Stimulated activated naive CD8-positive, alpha-beta T cell treated with anti-CD3 and anti-CD28 coated beads, Interleukin-15, Interleukin-2, amounts not matched to agents 100 U/mL and 50 U/mL, for 24 hours (primary cell): ENCODE results near the gene SZRD1.
A peak's percentile ranks its signal among the peaks of the same experiment; 100 is the strongest.

Source experiments
- ATAC-seq: fragments of 150-1000 bp; cut with Tn5 transposase; one replicate; pipeline ENCODE4 v1.10.0; 2021
- DNase-seq: peaks from one replicate; pipeline ENCODE4 v3.0.0; 2021

SZRD1 gene

DNA sequence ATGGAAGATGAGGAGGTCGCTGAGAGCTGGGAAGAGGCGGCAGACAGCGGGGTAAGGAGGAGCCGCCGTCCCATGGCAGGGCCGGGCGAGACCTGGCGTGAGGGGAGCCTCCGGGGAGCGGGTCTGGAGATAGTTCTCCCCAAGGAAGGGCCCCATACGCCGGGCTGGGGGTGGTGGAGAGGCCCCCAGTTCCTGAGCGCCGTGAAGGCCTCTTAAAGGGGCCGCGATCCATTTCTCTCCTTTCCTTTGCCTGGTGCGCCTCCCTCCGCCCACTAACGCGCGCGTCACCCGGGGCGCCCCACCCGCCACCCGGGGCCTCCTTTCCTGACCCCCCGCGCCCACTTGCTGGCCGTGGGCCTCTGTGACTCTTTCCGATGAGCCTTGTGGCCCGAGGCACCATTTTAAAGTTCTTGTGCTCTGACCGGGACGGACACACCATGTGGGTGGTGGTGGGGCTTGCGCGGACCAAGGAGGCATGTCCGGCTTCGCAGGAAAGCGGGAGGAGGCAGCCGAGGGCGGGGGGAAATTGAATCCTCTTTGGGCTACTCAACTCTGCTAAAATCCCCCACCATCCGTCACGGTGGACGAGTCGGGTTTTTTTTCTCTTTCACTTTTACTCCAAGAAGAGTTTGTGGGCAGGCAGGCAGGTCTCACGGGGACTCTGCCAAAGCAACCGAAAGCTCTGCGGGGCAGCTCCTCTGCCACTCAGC, 371 bp downstream of the SZRD1 start:
- DNase-seq (peak; percentile 88), ATAC-seq (peak; percentile 75)

DNA sequence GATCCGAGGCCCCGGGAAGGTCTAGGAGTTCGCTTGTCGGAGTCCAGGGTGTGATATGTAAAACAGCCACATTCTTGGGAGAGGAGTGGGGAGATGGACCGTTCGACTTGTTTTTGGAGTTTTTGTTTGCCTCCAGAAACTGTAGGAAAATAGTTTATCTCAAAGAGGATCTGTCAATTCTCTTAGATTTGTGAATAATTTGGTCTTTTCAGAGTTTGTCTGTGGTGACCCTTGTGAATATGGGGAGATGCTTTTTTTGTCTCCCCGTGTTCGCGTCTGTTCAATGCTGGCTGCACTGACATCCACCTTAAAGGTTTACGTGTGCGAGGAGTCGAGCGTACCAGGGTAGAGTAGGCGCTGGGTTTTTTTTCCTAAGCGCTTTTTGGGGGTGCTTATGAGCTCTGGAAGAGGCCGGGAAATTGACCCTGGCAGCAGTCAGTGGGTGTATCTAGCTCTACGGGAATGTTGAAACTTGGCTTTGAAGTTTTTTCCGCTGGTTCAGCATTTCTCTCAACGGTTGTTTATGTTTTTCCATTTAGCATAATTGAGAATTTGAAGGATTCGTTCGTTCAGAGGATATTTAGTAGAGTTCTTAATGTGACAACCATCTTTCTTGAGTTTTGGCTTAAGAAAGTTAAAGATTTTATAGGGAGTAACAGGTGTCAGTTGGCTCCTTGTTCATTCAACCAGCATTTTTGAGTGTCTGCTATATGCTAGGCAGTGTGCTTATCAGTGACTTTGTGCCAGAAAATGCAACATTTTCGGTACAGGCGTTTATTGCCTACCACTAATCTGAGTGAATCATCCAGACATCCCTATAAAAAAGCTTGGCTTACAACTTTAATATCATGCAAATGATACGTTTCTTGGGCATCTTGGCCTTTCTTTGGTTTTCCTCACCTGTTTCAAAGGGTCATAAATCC, 1.2 kb downstream of the SZRD1 start:
- DNase-seq, result no peak

DNA sequence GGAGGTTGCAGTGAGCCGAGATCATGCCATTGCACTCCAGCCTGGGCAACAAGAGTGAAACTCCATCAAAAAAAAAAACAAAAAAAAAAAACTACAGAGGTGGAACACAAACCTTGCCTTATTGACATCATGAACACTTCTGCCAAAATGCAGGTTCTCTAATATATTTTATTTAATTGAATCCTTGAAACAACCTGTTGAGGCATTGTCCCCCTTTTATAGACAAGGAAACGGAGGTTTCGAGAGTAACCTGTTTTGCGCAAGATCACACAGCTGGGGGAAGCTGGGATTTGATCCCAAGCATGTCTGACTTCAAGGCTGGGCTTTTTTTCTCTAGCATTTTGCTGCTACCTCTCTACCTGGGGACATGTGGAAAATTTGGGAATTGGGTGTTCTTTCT, 2.8 kb downstream of the SZRD1 start:
- no peak for DNase-seq
- no peak for ATAC-seq

More for the DNA sequence above, 1.2 kb downstream of the SZRD1 start:
- no peak for ATAC-seq

DNA sequence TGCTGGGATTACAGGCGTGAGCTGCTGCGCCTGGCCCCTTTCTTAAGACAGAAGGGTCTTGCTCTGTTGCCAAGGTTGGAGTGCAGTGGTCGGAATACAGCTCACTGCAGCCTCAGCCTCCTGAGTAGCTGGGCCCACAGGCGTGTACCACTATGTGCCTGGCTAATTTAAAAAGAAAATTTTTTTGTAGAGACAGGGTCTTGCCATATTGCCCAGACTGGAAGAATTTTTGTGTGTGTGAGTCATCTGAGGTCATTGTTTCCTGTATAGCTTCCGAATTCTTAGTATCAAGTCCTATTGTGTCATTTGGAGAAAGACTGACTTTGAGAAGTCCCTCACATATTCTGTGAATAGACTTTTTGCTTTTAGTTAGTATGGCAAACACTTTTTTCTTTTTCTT, 4.7 kb downstream of the SZRD1 start:
- ATAC-seq (peak; percentile 5), DNase-seq (no peak)

DNA sequence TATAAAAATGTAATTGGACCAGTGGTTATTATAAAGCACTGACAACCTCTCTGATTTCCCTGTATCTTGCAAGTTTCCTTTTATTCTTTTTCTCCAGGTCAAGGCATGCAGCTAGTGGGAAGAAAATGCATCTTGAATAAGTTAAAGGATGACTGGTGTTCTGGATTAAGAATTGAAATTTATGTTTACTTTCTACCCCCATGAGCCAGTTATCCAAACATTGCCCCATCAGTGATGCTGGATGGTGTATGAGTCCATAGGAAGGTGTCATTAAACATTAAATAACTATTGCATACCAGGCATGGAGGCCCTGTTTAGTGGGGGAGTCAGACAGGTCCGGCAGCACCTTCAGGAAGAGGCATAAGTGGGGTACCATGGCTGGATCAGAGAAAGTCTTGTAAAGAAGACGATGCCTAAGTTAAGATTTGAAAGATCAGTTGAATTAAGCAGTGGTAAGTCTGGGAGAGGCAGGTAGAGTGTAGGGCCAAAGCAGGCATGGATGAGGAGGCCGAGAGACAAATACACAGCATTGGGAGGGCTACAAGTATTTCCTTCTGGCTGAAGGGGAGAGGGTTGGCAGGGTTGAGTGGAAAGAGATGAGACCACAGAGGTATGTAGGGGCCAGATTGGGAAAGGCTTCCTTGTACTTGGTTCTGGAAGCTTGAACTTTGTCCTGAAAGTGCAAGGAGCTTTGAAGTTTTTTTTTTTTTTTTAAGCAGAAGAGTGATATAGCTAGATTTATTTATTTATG, 5.7 kb downstream of the SZRD1 start:
- ATAC-seq (no peak), DNase-seq (no peak)

DNA sequence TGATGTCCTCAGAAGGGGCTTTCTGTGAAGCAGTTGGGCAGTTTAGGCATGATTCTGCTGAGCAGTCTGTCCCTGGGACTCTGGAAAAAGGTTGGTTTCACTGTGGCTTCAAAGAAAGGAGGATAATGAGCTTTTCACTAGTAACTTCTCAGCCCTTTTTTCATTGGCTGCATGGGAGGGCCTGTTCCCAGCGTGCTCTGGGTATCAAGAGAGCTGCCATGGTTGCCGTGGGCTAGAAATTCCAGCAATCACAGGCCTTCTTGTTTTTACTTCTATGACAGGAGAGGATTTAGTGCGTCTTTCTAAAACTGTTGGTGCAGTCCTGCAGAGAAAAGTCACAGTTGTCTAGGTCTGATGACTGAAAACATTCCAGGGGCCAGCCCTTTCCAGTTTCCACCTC, 7.2 kb downstream of the SZRD1 start:
- no peak for DNase-seq

DNA sequence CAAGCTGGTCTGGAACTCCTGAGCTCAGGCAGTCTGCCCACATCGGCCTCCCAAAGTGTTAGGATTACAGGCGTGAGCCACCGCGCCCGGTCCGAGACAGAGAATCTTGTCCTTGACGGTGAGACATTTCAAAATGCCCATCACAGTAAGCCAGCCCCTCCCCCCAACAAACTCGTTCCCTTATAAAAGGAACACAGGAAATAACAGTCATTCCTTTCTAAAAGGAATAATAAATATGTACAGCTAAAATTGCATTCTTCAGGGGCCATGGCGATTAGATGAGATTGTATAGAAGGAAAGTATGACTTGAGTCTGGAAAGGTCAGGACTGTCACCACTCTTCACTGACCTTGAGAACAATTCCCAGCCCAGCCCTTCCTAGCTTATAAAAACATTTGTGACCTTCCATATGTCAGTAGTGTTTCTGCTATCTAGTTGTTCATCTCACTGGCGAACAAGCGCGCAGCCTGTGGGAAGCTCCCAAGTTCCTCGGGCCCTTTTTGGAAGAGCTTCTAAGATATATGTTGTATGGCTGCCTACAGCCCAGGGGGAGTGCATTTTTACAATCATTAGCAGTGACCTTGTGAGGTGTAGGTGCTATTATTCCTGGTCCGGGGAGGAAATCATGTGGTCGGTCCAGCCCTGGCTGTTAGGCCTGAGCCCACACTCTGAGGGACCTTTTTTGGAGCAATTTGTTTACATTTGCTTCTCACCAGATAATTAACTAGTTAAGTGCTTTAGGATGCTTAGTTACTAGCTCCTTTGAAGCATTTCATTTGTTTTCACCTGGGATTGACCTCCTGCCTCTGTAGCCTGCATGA, 8.7 kb downstream of the SZRD1 start:
- no peak for ATAC-seq

More for the DNA sequence above, 7.2 kb downstream of the SZRD1 start:
- ATAC-seq, result no peak

DNA sequence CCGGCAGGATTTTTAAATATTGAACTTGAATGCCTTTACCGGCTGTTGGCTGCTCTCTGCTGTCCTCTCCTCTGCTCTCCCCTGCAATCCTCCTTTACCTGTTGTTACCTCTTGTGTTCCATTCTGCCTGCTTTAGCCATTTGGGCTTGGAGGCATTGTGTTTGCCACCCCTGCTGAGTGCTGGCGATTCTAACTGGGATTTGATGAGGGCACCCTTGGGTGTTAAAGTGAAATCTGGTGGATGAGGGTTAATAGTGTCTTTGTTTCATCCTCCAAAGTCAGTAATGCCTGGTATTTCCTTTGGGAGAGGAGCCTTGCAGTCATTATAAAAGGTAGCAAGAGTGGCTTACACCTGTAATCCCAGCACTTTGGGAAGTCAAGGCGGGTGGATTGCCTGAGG, 9.9 kb downstream of the SZRD1 start:
- no peak for DNase-seq
- no peak for ATAC-seq

More for the DNA sequence above, 8.7 kb downstream of the SZRD1 start:
- DNase-seq, result no peak

DNA sequence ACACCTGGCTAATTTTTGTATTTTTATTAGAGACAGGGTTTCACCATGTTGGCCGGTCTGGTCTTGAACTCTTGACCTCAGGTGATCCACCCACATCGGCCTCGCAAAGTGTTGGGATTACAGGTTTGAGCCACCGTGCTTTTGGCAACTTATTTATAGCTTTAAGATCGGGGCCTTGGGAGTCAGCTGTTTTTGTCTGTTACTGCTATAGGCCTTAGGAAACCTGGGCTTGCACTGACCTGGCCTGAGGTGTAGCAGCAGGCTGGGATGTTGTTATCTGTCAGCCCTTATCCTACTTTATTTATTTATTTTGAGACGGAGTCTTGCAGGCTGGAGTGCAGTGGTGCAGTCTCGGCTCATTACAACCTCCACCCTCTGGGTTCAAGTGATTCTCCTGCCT, 11.4 kb downstream of the SZRD1 start:
- no peak for ATAC-seq
- no peak for DNase-seq

DNA sequence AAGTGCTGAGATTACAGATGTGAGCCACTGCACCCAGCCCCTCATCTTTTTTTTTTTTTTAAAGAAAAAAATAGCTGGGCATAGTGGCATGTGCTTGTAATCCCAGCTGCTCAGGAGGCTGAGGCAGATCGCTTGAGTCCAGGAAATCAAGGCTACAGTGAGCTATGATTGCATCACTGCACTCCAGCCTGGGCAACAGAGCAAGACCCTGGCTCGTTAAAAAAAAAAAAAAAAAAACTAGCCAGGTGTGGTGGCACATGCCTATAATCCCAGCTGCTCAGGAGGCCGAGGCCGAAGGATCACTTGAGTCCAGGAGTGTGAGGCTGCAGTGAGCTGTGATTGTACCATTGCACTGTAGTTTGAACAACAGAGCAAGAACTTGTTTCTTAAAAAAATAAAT, 13.8 kb downstream of the SZRD1 start:
- ATAC-seq (no peak), DNase-seq (no peak)

DNA sequence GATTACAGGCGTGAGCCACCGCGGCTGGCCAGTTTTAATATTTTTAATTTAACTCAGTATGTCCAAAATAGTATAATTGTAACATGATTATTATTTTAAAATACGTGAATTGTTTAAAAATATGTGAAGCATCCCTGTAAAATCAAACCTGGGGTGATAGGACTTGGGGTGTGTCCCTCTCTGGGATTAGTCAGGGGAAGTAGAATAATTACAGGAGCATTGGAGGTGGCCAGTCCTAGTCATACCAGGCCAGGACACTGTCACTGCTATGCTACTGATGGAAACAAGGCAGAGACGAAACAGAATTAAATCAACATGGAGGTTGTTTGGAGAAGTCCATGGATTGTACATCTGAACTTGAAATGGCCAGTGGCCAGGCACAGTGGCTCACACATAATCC, 16.8 kb downstream of the SZRD1 start:
- no peak for DNase-seq
- ATAC-seq, result no peak

DNA sequence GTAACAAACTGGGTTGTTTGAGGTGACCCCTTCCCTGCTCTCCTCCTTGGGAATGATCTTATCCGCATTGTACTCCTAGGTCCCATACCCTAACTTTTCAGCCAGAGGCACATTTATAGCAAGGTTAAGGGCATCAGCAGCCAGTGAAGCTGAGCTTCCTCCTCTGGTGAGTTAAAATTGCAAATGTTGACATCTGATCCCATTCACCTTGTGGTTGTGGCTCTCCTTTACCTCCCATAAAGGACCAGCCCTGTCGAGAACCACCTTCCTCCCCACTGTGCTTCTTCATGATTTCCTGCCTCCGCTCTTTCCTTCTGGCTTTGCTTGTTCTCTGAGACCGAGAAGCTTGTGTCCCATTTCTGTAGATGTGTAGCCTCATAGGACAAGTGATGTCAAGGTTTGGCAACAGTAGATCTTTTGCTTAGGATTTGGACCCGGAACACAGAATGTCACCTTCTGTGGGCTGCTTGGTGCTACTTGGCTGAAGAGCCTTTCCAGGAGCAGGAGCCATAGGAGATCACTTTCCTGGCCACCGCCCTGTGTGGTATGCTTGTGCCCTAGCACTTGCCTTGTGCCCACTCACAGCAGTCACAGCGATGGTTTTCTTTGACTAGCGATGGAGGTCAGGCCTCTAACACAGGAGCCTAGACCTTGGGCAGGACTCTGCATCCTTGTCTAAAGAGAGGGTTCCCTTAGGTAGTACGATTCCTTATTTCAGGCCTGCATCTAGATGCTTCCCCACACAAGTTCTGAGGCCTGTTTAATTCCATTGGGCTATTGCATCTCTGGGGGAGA, 18.8 kb downstream of the SZRD1 start:
- no peak for DNase-seq
- no peak for ATAC-seq

DNA sequence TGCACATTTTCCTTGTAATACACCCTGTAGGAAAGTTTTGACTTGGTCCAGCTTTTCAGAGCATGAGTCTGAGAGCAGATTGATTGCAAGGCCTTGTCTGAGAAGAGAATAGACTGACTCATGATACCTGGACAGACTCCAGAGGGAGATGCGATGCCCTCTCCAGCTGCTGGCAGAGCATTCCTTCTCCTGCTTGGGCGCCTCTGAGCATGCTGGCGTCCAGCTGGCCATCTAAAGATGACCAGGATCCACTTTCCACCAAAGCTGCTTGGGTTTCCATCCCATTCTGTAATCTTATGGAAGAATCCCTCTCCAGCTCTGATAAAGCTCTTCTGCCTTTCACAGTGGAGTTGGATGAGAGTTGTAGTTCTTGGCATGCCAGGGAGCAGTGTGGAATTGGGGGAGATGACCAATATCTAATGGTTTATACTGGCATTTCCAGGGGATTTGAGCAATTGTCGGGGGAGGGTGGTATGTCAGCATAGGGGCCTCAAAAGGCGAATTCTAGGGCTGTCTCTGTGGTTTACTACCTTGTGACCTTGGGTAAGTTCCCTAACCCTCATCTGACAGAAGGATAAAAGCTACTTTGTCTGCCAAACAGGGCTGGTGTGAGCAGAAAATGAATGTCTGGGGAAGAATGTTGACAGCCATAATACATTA, 19.5 kb downstream of the SZRD1 start:
- peak; percentile 45 for ATAC-seq
- no peak for DNase-seq

DNA sequence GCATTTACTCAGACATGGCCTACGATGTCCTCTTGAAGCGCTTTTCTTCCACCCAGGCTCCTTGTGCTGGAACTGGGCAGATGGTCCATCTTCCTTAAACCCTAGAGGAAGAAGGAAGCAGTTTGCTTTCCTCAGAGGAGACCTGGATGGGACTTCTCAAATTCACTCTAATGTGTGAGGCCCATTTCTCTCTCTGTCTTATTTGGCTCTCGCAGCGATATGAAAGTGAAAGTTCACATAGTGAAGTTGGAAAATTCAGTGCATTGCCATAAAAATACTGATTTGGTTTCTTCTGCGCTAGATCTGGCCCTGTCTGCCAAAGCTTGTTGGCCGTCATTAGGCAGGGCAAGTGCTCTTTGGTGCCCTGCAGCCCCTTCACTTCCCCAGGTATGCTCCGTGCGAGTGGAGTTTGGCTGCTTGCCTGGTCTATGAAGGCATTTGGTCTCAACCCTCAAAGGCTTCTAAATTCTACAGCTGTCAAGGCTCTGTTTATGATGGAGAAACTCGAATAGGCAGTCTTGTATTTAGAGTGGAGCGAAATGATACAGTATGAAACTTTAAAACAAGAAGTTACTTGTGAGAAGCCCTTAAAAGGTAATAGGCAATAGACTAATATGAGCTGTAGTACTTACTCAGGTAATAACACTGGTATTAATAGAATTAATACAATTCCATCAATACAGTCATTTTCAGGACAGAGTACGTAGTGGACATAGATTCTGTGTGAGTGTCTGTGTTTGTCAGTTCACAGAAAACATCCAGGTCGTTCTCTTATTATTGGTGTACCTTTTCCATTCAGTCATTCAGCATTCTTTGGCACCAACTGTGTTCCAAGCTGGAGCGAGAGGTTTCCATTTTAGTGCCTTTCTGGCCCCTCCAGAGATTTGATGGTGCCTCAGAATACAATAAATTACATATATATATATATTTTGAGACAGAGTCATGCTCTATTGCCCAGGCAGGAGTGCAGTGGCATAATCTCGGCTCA, 20.5 kb downstream of the SZRD1 start:
- ATAC-seq, result peak; percentile 17
- DNase-seq, result no peak

DNA sequence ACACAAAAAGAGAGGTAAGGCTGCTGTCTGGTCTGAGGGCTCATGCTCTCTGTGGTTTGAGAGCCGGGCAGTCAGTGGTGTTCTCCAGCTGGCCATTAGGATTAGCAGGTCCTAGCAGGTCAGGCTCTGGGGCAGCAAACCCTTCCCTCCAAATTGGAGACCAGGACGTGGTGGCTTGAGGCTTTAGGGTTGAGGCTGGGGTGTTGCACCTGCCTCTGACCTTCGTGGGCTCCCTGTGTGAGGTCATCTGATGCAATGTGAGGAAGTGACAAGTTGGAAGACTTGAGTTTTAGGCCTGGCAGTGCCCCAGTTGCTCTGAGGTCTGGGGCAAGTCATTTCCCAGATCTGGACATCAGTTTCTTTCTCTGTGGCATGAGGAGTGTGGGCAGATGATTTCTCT, 24.4 kb downstream of the SZRD1 start:
- DNase-seq (peak; percentile 29), ATAC-seq (peak; percentile 53)

DNA sequence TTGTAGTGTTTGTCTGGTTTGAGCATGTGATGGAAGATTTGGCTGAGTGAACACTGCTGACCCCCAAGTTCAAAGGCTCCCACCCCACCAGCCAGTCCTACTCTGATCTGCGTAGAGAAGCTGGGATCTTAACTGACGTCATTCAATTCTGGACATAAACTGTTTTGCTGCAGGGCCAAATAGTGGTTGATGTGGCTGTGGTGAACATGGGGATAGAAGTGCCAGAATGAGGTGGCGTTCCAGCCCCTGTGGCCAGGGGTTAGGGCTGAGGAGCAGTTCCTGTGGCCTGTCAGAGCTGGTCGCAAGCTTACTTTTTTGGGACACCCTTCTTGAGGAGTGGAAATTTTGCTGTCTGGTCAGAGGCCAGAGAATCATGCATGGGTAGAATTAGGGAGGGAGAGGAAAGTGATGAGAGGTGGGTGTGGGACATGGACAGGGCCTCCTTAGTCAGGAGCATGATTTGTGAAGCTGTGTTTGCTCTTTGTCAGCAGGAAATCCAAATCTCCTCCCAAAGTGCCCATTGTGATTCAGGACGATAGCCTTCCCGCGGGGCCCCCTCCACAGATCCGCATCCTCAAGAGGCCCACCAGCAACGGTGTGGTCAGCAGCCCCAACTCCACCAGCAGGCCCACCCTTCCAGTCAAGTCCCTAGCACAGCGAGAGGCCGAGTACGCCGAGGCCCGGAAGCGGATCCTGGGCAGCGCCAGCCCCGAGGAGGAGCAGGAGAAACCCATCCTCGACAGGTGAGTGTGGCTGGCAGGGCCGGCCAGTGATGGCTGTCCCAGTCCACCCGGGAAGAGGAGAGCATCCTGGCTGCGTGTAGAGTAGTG, 25.9 kb downstream of the SZRD1 start:
- no peak for DNase-seq
- no peak for ATAC-seq

DNA sequence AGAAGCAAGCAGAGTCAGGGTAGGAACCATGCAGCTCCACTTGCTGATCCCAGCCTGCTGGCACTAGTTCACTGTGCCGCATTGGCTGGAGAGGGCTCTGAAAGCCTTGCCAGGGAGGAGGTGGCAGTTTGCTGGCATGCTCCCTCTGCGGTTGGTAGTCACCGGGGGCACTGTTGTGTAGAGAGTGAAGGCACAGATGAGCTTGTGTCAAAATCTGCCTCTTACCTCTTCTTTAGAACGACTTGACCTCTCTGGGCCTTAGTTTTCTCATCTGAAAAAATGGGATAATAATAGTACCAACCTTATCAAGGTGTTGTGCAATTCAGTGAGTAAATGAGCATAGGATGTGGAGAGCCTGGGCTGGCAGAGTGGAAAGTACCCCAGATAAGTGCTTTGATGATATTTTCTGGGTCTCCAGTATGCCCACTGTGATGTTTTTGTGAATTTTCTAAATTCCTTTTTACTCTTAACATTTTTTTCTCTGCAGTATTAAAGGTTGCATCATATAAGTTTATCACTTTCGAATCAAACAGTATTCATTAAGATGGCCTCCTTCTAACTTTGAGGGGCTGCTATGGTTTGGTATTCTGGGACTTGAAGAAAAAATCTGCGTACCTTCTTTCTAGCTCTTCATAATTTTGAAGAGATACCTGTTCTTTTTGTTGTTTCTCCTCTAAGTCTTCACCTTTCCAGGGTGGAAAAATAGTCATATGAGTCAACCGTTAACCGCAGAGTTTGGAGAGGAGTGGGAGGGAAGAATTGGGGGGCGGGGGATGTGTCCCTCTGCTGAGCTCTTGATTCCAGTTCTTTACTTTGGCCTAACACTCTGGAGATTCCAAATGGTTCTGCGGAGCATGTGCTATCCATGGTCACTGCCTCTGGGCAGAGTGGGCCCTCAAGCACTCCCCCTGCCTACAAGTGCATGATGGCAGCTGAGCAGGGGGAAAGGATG, 26.8 kb downstream of the SZRD1 start:
- ATAC-seq, result no peak
- no peak for DNase-seq
